Upper lobe of left lung (tissue), 6 donors: ENCODE data around the gene BRCA2. TPM values are rescaled to one million over a fixed set of nuclear protein-coding genes. Genes with fewer than 3 reads are reported as not detected.
A peak's percentile ranks its signal among the peaks of the same experiment; 100 is the strongest.

Source experiments
- ATAC-seq, 2 donors: fragments of 200-7000 bp; cut with Tn5 transposase; one replicate each; pipeline ENCODE4 v1.9.1; 2022; ENCODE audit warnings: mild to moderate bottlenecking in 2 of 2, moderate library complexity in 2 of 2; ENCODE audit not compliant: low FRiP score in 2 of 2
- DNase-seq, 2 donors: peaks; one replicate each; pipeline ENCODE4 v3.0.0-alpha.2; 2019 to 2020
- H3K27ac ChIP-seq, 4 donors: fragments of 200-600 bp; sonication (generic); one replicate each; pipeline ENCODE4 v1.5.1; 2016 to 2019
- H3K27me3 ChIP-seq, 4 donors: fragments of 200-600 bp; sonication (generic); one replicate each; pipeline ENCODE4 v1.5.1; 2017 to 2019
- H3K36me3 ChIP-seq, 4 donors: fragments of 200-600 bp; sonication (generic); one replicate each; pipeline ENCODE4 v1.5.1; 2016 to 2019
- H3K4me1 ChIP-seq, 4 donors: fragments of 200-600 bp; sonication (generic); one replicate each; pipeline ENCODE4 v1.5.1; 2018 to 2019
- H3K4me3 ChIP-seq, 4 donors: fragments of 200-600 bp; sonication (generic); one replicate each; pipeline ENCODE4 v1.5.1; 2017 to 2019; ENCODE audit warnings: mild to moderate bottlenecking in 2 of 4, moderate library complexity in 1 of 4
- H3K9me3 ChIP-seq, 4 donors: fragments of 200-600 bp; sonication (generic); one replicate each; pipeline ENCODE4 v1.5.1; 2018 to 2019
- EP300 ChIP-seq, 4 donors: sonication (generic); formaldehyde crosslinking; IDR thresholded peaks; one replicate each; pipeline ENCODE4 v1.5.1; 2017; ENCODE audit warnings: antibody characterized with exemption in 4 of 4, control low read depth in 2 of 4
- POLR2A ChIP-seq, 4 donors: fragments of 450-650 bp; IDR thresholded peaks; one replicate each; pipeline ENCODE4 v1.5.1; 2016 to 2017; ENCODE audit warnings: antibody characterized with exemption in 4 of 4, mild to moderate bottlenecking in 2 of 4
- POLR2AphosphoS5 ChIP-seq, 2 donors: sonication (generic); formaldehyde crosslinking; IDR thresholded peaks; one replicate each; pipeline ENCODE4 v1.5.1; 2017; ENCODE audit warnings: antibody characterized with exemption in 2 of 2
- WGBS, 2 donors: methylation state at CpG; one replicate each; pipeline ENCODE4 v1.1.5; 2017 to 2018; 5-methylcytosine and 5-hydroxymethylcytosine counted together
- total RNA-seq, 6 donors: library from RNA; depleted of rRNA in 4 of 6; stranded (reverse); fragments of >200 nt in 4 of 6; gene quantifications; one replicate each; pipeline versions ENCODE4 v1.1.0 to v1.2.1, GENCODE V29; 2016 to 2021
- TF ChIP-seq, protein P1 (sequence below), 6 experiments: fragments of 450-650 bp in 4 of 6; fragments of 200-600 bp in 2 of 6; sonication (generic) in 2 of 6; IDR thresholded peaks; one replicate each; pipeline ENCODE4 v1.5.1; 2016 to 2019; ENCODE audit warnings: antibody characterized with exemption in 6 of 6
- donor health status: DM: no; HTN: no; CAD: no; lungs with moderate emphysema.
- donor health status: DM: no; HTN: yes; CAD: no; lungs with severe emphysema.

The BRCA2 gene
- total RNA-seq, 6 donors from 2014 or later = 2.6 to 9.4 (median 3.8) TPM

- WGBS, 2 donors = 76 to 86% methylated on average over 7 of the region's 7 CpGs
- H3K36me3 ChIP-seq = peaks cover 0 to 2% (median 0%) of the 10 kb centered on the region in 4 donors
- peaks cover 0 to under 1% (median 0%) of the 10 kb centered on the region in 4 donors for H3K9me3 ChIP-seq
- H3K27ac ChIP-seq = peak overlapping the region in 2 of 4 donors; percentile 20 to 96
- H3K4me1 ChIP-seq = peaks cover 20 to 40% (median 29%) of the 10 kb centered on the region in 4 donors
- H3K27me3 ChIP-seq = no peaks in the 10 kb centered on the region
- DNase-seq (no peak), ATAC-seq (no peak)
- H3K4me3 ChIP-seq = no peak overlapping the region
- no peak for TF ChIP-seq POLR2AphosphoS5 (IDR thresholded peaks at IDR 0.05)
- TF ChIP-seq, protein P1, sequence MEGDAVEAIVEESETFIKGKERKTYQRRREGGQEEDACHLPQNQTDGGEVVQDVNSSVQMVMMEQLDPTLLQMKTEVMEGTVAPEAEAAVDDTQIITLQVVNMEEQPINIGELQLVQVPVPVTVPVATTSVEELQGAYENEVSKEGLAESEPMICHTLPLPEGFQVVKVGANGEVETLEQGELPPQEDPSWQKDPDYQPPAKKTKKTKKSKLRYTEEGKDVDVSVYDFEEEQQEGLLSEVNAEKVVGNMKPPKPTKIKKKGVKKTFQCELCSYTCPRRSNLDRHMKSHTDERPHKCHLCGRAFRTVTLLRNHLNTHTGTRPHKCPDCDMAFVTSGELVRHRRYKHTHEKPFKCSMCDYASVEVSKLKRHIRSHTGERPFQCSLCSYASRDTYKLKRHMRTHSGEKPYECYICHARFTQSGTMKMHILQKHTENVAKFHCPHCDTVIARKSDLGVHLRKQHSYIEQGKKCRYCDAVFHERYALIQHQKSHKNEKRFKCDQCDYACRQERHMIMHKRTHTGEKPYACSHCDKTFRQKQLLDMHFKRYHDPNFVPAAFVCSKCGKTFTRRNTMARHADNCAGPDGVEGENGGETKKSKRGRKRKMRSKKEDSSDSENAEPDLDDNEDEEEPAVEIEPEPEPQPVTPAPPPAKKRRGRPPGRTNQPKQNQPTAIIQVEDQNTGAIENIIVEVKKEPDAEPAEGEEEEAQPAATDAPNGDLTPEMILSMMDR (IDR thresholded peaks at IDR 0.05) = no peak
- no peak for TF ChIP-seq EP300 (IDR thresholded peaks at IDR 0.05)
- TF ChIP-seq POLR2A (IDR thresholded peaks at IDR 0.05) = no peak
Measured at GRCh38 chr13:32425158-32425557, 109.8 kb downstream of the BRCA2 start.

- WGBS, 2 donors = 31 to 34% methylated on average over 19 of the region's 19 CpGs
- H3K27me3 ChIP-seq = no peaks in the 10 kb centered on the region
- H3K9me3 ChIP-seq = no peaks in the 10 kb centered on the region
- DNase-seq (no peak), ATAC-seq (peak; percentile 43 to 56)
- H3K27ac ChIP-seq = peak overlapping the region; percentile 89 to 96 (median 95)
- H3K4me1 ChIP-seq = peaks cover 20 to 42% (median 30%) of the 10 kb centered on the region in 4 donors
- peak overlapping the region; percentile 62 to 89 (median 88) for H3K4me3 ChIP-seq
- TF ChIP-seq POLR2AphosphoS5 (IDR thresholded peaks at IDR 0.05) (peak; percentile 21 to 34), EP300 (IDR thresholded peaks at IDR 0.05) (no peak), POLR2A (IDR thresholded peaks at IDR 0.05) (peak in 1 of 4 donors; percentile 16)
- TF ChIP-seq, protein P1 (IDR thresholded peaks at IDR 0.05) = no peak
- no peaks in the 10 kb centered on the region for H3K36me3 ChIP-seq
Measured at GRCh38 chr13:32426191-32426989, 111.1 kb downstream of the BRCA2 start.

DNA sequence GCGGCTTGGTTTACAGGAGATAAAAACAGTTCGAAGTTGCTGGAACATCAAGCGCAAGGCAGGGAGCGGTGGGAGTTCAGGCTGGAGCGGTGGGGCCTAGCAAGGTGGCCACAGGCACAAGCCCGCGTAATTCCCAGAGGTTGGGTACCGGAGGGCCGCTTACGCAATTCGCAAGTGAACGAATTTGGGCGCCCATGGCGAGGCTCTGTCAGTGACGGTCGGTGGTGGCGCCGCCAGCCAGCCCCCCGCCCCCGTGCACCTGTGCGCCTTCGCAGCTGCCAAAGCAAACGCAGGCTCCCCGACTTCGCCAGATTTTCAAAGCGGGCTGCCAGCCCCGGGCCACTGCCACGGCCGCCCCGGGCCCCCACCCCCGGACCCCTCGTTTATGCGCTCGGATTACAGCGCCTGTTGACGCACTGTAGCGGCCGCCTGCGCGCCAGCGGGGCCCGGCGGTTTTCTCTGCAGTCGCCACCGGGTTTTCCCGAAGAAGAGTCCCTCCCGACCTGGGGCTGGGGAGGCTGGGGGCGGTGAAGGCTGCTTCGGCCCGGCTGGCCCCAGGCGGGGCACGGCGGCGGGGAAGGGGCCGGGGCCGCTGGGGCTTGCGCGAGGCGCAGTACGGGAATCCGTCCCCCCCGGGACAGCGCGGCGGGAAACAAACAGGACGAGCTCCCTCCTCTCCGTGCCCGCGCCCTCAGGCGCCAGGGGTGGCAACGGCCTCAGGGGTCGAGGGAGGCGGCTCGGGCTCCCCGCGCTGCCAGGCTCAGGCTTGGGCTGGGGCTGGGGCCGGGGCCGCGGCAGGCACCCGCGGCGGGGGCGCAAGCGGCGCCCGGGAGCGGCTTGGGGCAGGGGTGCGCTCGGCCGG is 111.9 kb downstream of the BRCA2 start:
- peaks cover 20 to 42% (median 30%) of the 10 kb centered on the region in 4 donors for H3K4me1 ChIP-seq
- peak overlapping the region; percentile 62 to 89 (median 88) for H3K4me3 ChIP-seq
- peak overlapping the region; percentile 89 to 96 (median 95) for H3K27ac ChIP-seq
- TF ChIP-seq POLR2AphosphoS5 (IDR thresholded peaks at IDR 0.05) (peak; percentile 4 to 10), EP300 (IDR thresholded peaks at IDR 0.05) (no peak), POLR2A (IDR thresholded peaks at IDR 0.05) (no peak)
- TF ChIP-seq, protein P1 (IDR thresholded peaks at IDR 0.05) = no peak
- ATAC-seq = peak; percentile 28 to 48
- no peaks in the 10 kb centered on the region for H3K27me3 ChIP-seq
- peak; percentile 69 to 92 for DNase-seq
- no peaks in the 10 kb centered on the region for H3K9me3 ChIP-seq
- no peaks in the 10 kb centered on the region for H3K36me3 ChIP-seq
- 0 to 2% methylated on average over 19 to 34 of the region's 90 CpGs for WGBS, 2 donors

DNA sequence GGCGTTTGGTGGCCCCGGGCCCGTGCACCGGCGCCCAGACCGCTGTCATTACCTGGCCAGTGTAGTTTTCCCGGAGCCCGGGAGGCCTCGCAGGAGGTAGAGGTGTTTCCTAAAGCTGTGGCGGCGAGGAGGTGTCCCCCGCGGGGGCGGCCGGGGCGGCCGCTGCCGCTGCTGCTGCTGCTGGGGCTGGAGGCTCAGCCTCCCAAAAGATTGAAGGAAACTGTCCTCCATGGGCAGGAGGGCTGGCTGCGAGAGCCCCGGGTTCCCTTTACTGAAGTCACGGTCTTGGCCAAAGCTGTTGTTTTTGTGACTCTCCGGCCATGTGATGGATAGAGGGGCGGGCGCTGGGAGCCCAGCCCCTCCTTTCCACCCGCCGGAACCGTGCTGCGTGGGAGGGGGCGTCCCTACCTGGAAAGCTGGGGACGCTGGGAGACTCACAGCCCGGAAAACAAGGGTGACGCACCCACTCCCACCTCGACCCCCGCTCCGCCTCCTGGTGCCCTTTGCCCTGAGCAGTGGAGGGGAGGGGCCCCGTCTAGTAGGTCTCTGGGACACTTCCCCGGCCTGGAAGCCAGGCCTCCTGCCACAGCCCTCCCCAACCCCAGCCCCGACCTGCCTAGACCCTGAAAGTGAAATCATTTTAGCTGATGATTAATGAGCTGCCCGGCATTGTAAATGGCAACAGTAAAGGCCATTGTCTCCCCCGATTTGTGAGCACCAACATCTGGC is 112.7 kb downstream of the BRCA2 start, which contains the start of gene N4BP2L1:
Gene N4BP2L1 (minus strand): TSS at position 279 of the 729 bp plus-strand sequence. CDS start 48 bp downstream, at position 231.
- WGBS, 2 donors = 0 to 2% methylated on average over 4 to 17 of the region's 40 CpGs
- peak within 1 kb of the TSS; percentile 62 to 89 (median 88) for H3K4me3 ChIP-seq
- peak; percentile 89 to 91 for DNase-seq
- H3K9me3 ChIP-seq = no peaks in the 10 kb centered on the region
- H3K36me3 ChIP-seq = no peaks in the 10 kb centered on the region
- peak; percentile 87 to 88 for ATAC-seq
- TF ChIP-seq EP300 (IDR thresholded peaks at IDR 0.05) = peak in 1 of 4 donors; percentile 54
- TF ChIP-seq POLR2AphosphoS5 (IDR thresholded peaks at IDR 0.05) = peak; percentile 69 to 94
- TF ChIP-seq, protein P1 (IDR thresholded peaks at IDR 0.05) = peak in 1 of 6 experiments; percentile 4
- TF ChIP-seq POLR2A (IDR thresholded peaks at IDR 0.05) = peak in 3 of 4 donors; percentile 86 to 96 (median 95)
- no peaks in the 10 kb centered on the region for H3K27me3 ChIP-seq
- peak within 1 kb of the TSS; percentile 89 to 96 (median 95) for H3K27ac ChIP-seq
- peaks cover 20 to 42% (median 30%) of the 10 kb centered on the region in 4 donors for H3K4me1 ChIP-seq
